HepG2 (cell line): ENCODE data around the gene PRAMEF17. TPM values are rescaled to one million over a fixed set of nuclear protein-coding genes. Genes with fewer than 3 reads are reported as not detected.
"Not testable (repeated sequence)": the region's sequence is repeated elsewhere in the genome, so short reads cannot be mapped to it uniquely, and the experiment has no call there.

Source experiments
- ATAC-seq: fragments of 200-7000 bp; cut with Tn5 transposase; 3 replicates; pipeline ENCODE4 v1.9.1; 2020; ENCODE audit warnings: mild to moderate bottlenecking, moderate library complexity
- BruUV-seq: library from RNA; stranded (reverse); fragments of 400-500 nt; replicated peaks from 2 replicates; lab custom pipeline; 2021; lab: Mats Ljungman, UMichigan
- CTCF ChIA-PET: fragments of 300-600 bp; formaldehyde crosslinking; extraction: SDS; loops from one replicate; lab custom pipeline; 2021; ENCODE audit warnings: low total read pairs, inconsistent platforms, low intra/inter-chr PET ratio; lab: Yijun Ruan, JAX
- POLR2A ChIA-PET: fragments of 350-600 bp; sonication (Branson Sonifier 250); formaldehyde crosslinking; loops from one replicate; lab custom pipeline; 2020; ENCODE audit warnings: antibody characterized with exemption, inconsistent platforms; lab: Yijun Ruan, JAX
- DNase-seq: peaks from one replicate; pipeline ENCODE4 v3.0.0-alpha.2; 2015; ENCODE audit warnings: low spot score
- FAIRE-seq: peaks from 3 replicates; lab custom pipeline; 2011; peaks lifted over from hg19 to GRCh38; lab: Jason Lieb, UNC
- H2AFZ ChIP-seq: one replicate; pipeline ENCODE4 v1.6.1; 2011; ENCODE audit warnings: low read length, inconsistent platforms
- H3K27ac ChIP-seq: fragments of 300-600 bp; 3 replicates; pipeline ENCODE4 v1.8.0; 2011; ENCODE audit warnings: mixed run types, mild to moderate bottlenecking, mixed read lengths, low read length, inconsistent platforms; ENCODE audit not compliant: insufficient read depth; ENCODE audit errors: extremely low read length
- H3K27me3 ChIP-seq, 2 experiments: fragments of 200-600 bp in 1 of 2; 2 replicates in 1 of 2; 3 replicates in 1 of 2; pipeline versions ENCODE4 v1.6.0 to v1.8.0; 2011; ENCODE audit warnings: low read length in 2 of 2, mild to moderate bottlenecking in 2 of 2, moderate library complexity in 2 of 2, inconsistent platforms in 1 of 2; ENCODE audit not compliant: insufficient read depth in 2 of 2, control insufficient read depth in 1 of 2
- H3K36me3 ChIP-seq, 2 experiments: fragments of 200-600 bp in 1 of 2; replicated peaks in 1 of 2; 2 replicates in 1 of 2; 3 replicates in 1 of 2; pipeline versions ENCODE4 v1.5.1 to v1.8.0; 2011; ENCODE audit warnings: low read length in 2 of 2, inconsistent platforms in 1 of 2; ENCODE audit not compliant: insufficient read depth in 2 of 2, control insufficient read depth in 1 of 2
- H3K4me1 ChIP-seq: 2 replicates; pipeline ENCODE4 v1.5.1; 2012; ENCODE audit warnings: low read length, inconsistent platforms; ENCODE audit not compliant: insufficient read depth
- H3K4me2 ChIP-seq: 2 replicates; pipeline ENCODE4 v1.6.0; 2011; ENCODE audit warnings: low read depth, low read length, inconsistent platforms
- H3K4me3 ChIP-seq, 3 experiments: fragments of 200-600 bp in 1 of 3; sonication (generic), shearing (Covaris generic) in 1 of 3; replicated peaks in 1 of 3; 2 replicates each; pipeline ENCODE4 v1.5.1; 2011 to 2016; ENCODE audit warnings: low read length in 3 of 3, inconsistent platforms in 2 of 3, low read depth in 2 of 3, mild to moderate bottlenecking in 2 of 3, control low read depth in 1 of 3, mixed read lengths in 1 of 3; ENCODE audit not compliant: insufficient read depth in 1 of 3
- H3K79me2 ChIP-seq: one replicate; pipeline ENCODE4 v1.6.1; 2011; ENCODE audit warnings: low read length, inconsistent platforms; ENCODE audit not compliant: insufficient read depth
- H3K9ac ChIP-seq: 2 replicates; pipeline ENCODE4 v1.6.0; 2011; ENCODE audit warnings: mild to moderate bottlenecking, low read depth, low read length, inconsistent platforms; ENCODE audit not compliant: insufficient read depth
- H3K9me3 ChIP-seq: 2 replicates; pipeline ENCODE4 v1.5.1; 2012; ENCODE audit warnings: mild to moderate bottlenecking, low read length
- H4K20me1 ChIP-seq: 2 replicates; pipeline ENCODE4 v1.6.0; 2011; ENCODE audit warnings: inconsistent platforms, mild to moderate bottlenecking, low read length, moderate library complexity; ENCODE audit not compliant: insufficient read depth
- WGBS: methylation state at CpG from one replicate; pipeline ENCODE4 v1.1.6; 2017; ENCODE audit warnings: low lambda C conversion rate; 5-methylcytosine and 5-hydroxymethylcytosine counted together
- in situ Hi-C: cut with HindIII; loops from 2 replicates; pipeline ENCODE4 v1.10.0; 2017; ENCODE audit warnings: low pct_unique_long_range_greater_than_20kb; ENCODE audit not compliant: extremely low pct_ligation_motif_present
- intact Hi-C: fragments of 100-400 bp; cut with micrococcal nuclease; formaldehyde crosslinking; loops from one replicate; pipeline ENCODE4 v1.10.0; 2022; ENCODE audit not compliant: unreplicated experiment
- polyA plus RNA-seq, 8 experiments: library from polyadenylated mRNA; depleted of rRNA in 3 of 8; stranded (reverse) in 7 of 8; unstranded in 1 of 8; fragments of >200 nt; fragmentation: Illumina TruSeq in 4 of 8; extraction: Trizol in 4 of 8; gene quantifications; 2 replicates each; pipeline versions ENCODE4 v1.2.1 to v1.2.3, GENCODE V29; 2011 to 2016; ENCODE audit warnings: low read depth in 4 of 8, missing spikeins in 1 of 8, mixed read lengths in 1 of 8; ENCODE audit not compliant: insufficient read depth in 1 of 8
- total RNA-seq, 5 experiments: library from RNA; depleted of rRNA; stranded (reverse); fragments of >200 nt; fragmentation: Illumina TruSeq; extraction: Trizol; gene quantifications; 2 replicates each; pipeline ENCODE4 v1.2.3, GENCODE V29; 2016; ENCODE audit warnings: low read depth in 1 of 5
- TF ChIP-seq, protein P1 (sequence below): sonication (generic); formaldehyde crosslinking; IDR thresholded peaks from 2 replicates; pipeline ENCODE4 v1.5.0; 2020; ENCODE audit warnings: mild to moderate bottlenecking, missing genetic modification reagents, moderate library complexity

PRAMEF17 gene
- total and polyA plus RNA-seq, 2 of the 13 experiments (the other 11 are each of a cell fraction or from before 2014, with no cell fraction given) = not detected

DNA sequence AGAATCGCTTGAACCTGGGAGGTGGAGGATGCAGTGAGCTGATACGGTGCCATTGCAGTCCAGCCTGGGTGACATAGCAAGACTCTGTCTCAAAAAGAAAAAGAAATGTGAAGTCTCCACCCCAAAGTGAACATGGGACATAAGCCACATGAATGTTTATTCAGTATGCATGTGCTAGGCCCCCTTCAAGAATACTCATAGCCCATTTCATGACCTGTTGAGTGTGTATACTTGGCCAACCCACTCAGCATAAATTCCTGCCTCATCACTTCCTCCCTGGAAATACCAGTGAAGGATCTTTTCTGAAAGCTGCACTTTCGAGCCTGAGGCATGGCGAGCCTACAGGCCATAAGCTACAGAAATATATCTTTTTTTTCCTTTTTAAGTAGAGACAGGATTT lies 24.5 kb upstream of the PRAMEF17 start:
- H2AFZ ChIP-seq, in situ Hi-C loops, H4K20me1 ChIP-seq, H3K9me3 ChIP-seq, H3K9ac ChIP-seq, H3K27me3 ChIP-seq, CTCF ChIA-PET, intact Hi-C loops, H3K4me3 ChIP-seq, ATAC-seq, H3K36me3 ChIP-seq, BruUV-seq, H3K4me2 ChIP-seq, H3K79me2 ChIP-seq, POLR2A ChIA-PET, FAIRE-seq, H3K4me1 ChIP-seq, H3K27ac ChIP-seq, DNase-seq: not testable (repeated sequence)
- 37% methylated on average over 4 of the region's 4 CpGs for WGBS

DNA sequence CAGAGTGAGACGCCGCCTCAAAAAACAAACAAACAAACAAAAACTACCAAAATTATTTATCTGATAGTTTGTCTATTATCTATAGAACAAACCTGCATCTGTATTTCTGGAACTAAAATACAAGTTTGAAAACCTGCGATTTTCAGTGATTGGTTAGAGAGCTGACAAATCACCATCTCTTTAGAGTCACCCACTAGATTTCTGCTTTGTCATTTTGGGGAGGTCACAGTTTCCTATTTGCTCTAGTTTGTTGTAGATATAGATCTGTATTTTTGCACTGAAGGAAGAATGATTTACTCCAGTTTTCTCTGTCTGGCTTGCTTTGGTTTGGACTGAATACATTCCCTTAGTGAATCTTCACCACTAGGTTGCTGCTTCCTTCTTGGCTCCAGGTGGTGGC lies 22.9 kb upstream of the PRAMEF17 start:
- CTCF ChIA-PET, H2AFZ ChIP-seq, H3K79me2 ChIP-seq, H3K27me3 ChIP-seq, DNase-seq, FAIRE-seq, BruUV-seq, H3K4me3 ChIP-seq, H3K9ac ChIP-seq, H3K27ac ChIP-seq, ATAC-seq, H3K36me3 ChIP-seq, H4K20me1 ChIP-seq, H3K4me2 ChIP-seq, H3K4me1 ChIP-seq, in situ Hi-C loops, intact Hi-C loops, H3K9me3 ChIP-seq, POLR2A ChIA-PET: not testable (repeated sequence)
- 61% methylated on average over 3 of the region's 3 CpGs for whole genome bisulfite sequencing

- H3K4me1 ChIP-seq, H3K4me2 ChIP-seq, H3K27ac ChIP-seq, H3K36me3 ChIP-seq, CTCF ChIA-PET, FAIRE-seq, H3K79me2 ChIP-seq, H3K9me3 ChIP-seq, H3K27me3 ChIP-seq, POLR2A ChIA-PET, H3K4me3 ChIP-seq, H3K9ac ChIP-seq, H2AFZ ChIP-seq, in situ Hi-C loops, H4K20me1 ChIP-seq, BruUV-seq, intact Hi-C loops: not testable (repeated sequence)
- ATAC-seq (peak; percentile 41; the same call in 1 of the 3 replicates), DNase-seq (peak; percentile 10)
- 45% methylated on average over 4 of the region's 4 CpGs for WGBS
- TF ChIP-seq, protein P1, sequence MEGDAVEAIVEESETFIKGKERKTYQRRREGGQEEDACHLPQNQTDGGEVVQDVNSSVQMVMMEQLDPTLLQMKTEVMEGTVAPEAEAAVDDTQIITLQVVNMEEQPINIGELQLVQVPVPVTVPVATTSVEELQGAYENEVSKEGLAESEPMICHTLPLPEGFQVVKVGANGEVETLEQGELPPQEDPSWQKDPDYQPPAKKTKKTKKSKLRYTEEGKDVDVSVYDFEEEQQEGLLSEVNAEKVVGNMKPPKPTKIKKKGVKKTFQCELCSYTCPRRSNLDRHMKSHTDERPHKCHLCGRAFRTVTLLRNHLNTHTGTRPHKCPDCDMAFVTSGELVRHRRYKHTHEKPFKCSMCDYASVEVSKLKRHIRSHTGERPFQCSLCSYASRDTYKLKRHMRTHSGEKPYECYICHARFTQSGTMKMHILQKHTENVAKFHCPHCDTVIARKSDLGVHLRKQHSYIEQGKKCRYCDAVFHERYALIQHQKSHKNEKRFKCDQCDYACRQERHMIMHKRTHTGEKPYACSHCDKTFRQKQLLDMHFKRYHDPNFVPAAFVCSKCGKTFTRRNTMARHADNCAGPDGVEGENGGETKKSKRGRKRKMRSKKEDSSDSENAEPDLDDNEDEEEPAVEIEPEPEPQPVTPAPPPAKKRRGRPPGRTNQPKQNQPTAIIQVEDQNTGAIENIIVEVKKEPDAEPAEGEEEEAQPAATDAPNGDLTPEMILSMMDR (CRISPR knock-in tag) = peak; percentile 21; the same call in 1 of the 2 replicates
Observed at GRCh38 chr1:13368544-13368943, 20.9 kb upstream of the PRAMEF17 start.

DNA sequence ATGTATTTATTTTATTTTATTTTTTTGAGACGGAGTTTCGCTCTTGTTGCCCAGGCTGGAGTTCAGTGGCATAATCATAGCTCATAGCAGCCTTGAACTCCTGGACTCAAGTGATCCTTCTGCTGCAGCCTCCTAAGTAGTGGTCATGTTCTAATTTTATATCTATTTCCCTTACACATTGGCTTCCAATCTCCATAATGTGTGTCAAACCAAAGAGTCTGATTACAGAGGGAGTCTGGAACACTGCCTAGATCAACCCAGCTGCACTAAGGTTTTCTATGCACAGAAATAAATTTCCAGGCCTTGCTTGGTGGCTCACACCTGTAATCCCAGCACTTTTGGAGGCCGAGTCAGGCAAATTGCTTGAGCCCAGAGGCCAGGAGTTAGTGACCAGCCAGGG lies 10.4 kb upstream of the PRAMEF17 start:
- H3K27ac ChIP-seq, H3K4me2 ChIP-seq, H3K4me1 ChIP-seq, ATAC-seq, H3K27me3 ChIP-seq, H3K36me3 ChIP-seq, H3K4me3 ChIP-seq, H3K9ac ChIP-seq, DNase-seq, CTCF ChIA-PET, H4K20me1 ChIP-seq, H3K79me2 ChIP-seq, BruUV-seq, in situ Hi-C loops, FAIRE-seq, POLR2A ChIA-PET, H2AFZ ChIP-seq, intact Hi-C loops, H3K9me3 ChIP-seq: not testable (repeated sequence)
- 28% methylated on average over 3 of the region's 3 CpGs for WGBS
